Astrocyte of the spinal cord (primary cell): ENCODE results near the gene MICU2.

Experiments
- DNase-seq: peaks from one replicate; pipeline ENCODE4 v3.0.0; 2011; ENCODE audit warnings: low read depth, low spot score
- H3K4me3 ChIP-seq: 2 replicates; pipeline ENCODE4 v1.5.1; 2011; ENCODE audit warnings: low read depth, mild to moderate bottlenecking, low read length, moderate library complexity
- in situ Hi-C: cut with HindIII; loops from 2 replicates; pipeline ENCODE4 v1.10.0; 2017; ENCODE audit warnings: low sequenced_read_pairs
- TF ChIP-seq, protein P1 (sequence below): IDR thresholded peaks from 2 replicates; pipeline ENCODE4 v1.5.1; 2012; ENCODE audit warnings: low read depth, mild to moderate bottlenecking, low read length, inconsistent platforms

The MICU2 gene

DNA sequence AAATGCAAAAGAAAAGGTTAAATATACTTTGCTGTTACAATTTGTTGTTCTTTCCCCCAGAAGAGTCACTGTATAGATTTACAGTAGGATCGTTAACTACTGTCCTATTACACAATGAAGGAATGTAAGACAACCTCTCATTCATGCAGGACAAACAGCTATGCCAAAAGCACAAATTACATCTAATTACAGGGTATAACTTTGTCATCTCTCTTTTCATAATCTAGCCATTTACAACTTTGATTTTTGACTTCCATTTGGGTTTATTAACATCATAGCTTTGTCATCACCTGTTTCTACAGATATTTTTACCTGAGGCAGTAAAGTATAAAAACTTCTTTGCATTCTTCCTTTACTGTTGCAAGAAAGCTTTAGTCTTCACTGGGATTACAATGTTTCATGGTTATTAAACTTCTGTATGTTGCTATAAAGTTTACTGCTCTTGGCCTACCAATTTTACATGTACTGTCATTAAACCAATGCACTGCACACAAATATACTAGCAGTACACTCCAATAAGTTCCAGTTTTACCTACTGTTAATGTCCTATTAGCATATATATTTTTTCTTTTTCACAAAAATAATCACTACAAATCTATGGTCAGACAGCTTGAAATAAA is 18.9 kb downstream of the MICU2 start:
- DNase-seq = no peak
- in situ Hi-C loops = no loop called here
- TF ChIP-seq, protein P1, sequence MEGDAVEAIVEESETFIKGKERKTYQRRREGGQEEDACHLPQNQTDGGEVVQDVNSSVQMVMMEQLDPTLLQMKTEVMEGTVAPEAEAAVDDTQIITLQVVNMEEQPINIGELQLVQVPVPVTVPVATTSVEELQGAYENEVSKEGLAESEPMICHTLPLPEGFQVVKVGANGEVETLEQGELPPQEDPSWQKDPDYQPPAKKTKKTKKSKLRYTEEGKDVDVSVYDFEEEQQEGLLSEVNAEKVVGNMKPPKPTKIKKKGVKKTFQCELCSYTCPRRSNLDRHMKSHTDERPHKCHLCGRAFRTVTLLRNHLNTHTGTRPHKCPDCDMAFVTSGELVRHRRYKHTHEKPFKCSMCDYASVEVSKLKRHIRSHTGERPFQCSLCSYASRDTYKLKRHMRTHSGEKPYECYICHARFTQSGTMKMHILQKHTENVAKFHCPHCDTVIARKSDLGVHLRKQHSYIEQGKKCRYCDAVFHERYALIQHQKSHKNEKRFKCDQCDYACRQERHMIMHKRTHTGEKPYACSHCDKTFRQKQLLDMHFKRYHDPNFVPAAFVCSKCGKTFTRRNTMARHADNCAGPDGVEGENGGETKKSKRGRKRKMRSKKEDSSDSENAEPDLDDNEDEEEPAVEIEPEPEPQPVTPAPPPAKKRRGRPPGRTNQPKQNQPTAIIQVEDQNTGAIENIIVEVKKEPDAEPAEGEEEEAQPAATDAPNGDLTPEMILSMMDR = no peak
- no peak overlapping the region for H3K4me3 ChIP-seq

GRCh38 chr13:21583478-21583877 is 20.5 kb downstream of the MICU2 start:
- in situ Hi-C loops = no loop called here
- H3K4me3 ChIP-seq = no peak overlapping the region
- TF ChIP-seq, protein P1 = no peak
- peak; percentile 51 for DNase-seq

GRCh38 chr13:21580736-21581135 is 23.2 kb downstream of the MICU2 start:
- no peak overlapping the region for H3K4me3 ChIP-seq
- DNase-seq = no peak
- in situ Hi-C loops = no loop called here
- TF ChIP-seq, protein P1 = no peak

- in situ Hi-C loops = no loop called here
- DNase-seq = no peak
- TF ChIP-seq, protein P1 = no peak
- no peak overlapping the region for H3K4me3 ChIP-seq
Observed at GRCh38 chr13:21579754-21580316, 24.1 kb downstream of the MICU2 start.

DNA sequence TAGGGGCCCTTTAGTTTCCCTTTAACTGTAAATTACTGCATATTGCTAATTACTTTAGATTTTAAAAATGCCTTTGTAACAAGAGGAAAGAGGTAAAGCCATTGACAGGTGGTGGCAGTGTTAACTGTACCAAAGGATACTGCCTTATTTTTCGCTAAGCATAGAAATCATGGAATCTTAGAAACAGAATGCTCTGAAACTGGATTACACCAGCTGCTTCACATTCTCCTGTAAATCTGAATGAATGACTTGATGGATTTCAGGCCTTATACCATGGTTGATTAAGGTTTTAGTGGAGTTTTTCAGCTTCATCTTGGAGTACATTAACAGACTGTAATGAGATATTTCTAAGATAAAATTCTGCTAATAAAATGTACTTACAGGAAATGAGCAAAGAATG is 25.2 kb downstream of the MICU2 start:
- no peak for DNase-seq
- H3K4me3 ChIP-seq = no peak overlapping the region
- TF ChIP-seq, protein P1 = no peak
- in situ Hi-C loops = no loop called here

DNA sequence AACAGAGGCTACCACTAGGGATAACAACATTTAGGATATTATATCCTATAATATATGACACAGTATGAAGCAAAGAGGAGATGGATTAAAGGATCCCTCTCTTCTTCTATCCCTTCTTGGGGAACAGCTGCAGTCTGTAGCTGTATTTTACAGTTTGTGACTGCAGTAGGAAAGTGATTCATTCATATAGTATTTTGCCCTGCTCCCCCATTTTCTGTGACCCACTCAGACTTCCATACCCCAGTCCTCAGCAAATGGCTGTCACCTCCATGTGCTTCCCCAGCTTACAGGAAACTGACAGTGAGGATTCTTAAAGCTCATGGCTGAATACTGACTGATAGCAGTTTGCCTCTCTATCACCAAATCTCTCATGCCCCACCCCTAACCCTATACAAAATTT is 27.5 kb downstream of the MICU2 start:
- in situ Hi-C loops = no loop called here
- H3K4me3 ChIP-seq = no peak overlapping the region
- TF ChIP-seq, protein P1 = no peak
- DNase-seq = no peak
